ENCODE results near the gene EID3. TPM values are rescaled to one million over a fixed set of nuclear protein-coding genes. Genes with fewer than 3 reads are reported as not detected.

EID3 gene
- total RNA-seq, 2 donors from 2014 or later, result 9.0 to 17.9 TPM

Other genes starting within 250 kb of the EID3 start
- gene HCFC2, start 239.2 kb upstream of the EID3 start, total RNA-seq, result 10 to 100 TPM; 13.5 to 17.6 TPM
- gene NFYB, start 165.5 kb upstream of the EID3 start, total RNA-seq, result 10 to 100 TPM; 13.1 to 18.5 TPM
- gene TXNRD1, start 88.0 kb upstream of the EID3 start, total RNA-seq, result 100 to 1,000 TPM in 1 of 2 donors, 10 to 100 TPM in 1; 75.8 to 103 TPM
- gene CHST11, start 153.2 kb downstream of the EID3 start, total RNA-seq, result 100 to 1,000 TPM; 195 to 374 TPM

Data from natural killer cell treated with Interleukin-12 subunit alpha and Interleukin-12 subunit beta and Interleukin-15 and Interleukin-18, amount 100 ng/mL, for 72 hours (primary cell).